ENCODE measurements around the gene SORCS2. TPM values are rescaled to one million over a fixed set of nuclear protein-coding genes. Genes with fewer than 3 reads are reported as not detected.

SORCS2 gene
- total RNA-seq, 1 donor from 2014 or later = 29.5 TPM

DNA sequence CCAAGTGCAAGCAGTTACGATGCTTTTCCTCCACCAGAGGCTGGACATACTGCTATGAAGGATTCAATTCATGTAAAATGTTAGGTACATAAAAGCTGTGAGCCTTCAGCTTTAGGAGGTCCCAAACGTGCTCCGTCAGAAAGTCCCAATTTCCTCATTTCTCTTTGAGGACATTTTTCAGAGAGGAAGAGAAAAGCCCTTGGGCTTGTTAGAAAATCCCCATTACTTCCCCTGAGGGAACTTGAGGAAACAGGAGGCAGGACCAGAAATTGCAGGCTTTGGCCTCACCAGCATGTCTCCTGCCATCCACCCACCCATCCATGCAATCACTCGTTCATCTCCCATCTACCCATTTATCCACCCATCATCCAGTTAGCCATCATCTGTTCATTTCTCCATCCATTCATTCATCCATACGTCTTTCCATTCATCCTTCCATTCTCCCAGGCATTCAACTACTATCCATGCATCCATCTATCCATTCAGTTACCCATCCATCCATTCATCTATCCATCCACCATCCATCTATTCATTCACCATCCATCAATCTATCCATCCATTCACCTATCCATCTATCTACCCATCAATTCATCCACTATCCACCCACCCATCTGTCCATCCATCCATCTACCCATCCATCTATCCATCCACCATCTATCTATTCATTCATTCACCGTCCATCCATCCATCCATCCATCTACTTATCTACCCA, 523.8 kb downstream of the SORCS2 start:
- no peak overlapping the region for H3K27ac Mint-ChIP-seq (ENCODE audit: unreplicated experiment)
- DNase-seq = no peak
- TF ChIP-seq, protein P1, sequence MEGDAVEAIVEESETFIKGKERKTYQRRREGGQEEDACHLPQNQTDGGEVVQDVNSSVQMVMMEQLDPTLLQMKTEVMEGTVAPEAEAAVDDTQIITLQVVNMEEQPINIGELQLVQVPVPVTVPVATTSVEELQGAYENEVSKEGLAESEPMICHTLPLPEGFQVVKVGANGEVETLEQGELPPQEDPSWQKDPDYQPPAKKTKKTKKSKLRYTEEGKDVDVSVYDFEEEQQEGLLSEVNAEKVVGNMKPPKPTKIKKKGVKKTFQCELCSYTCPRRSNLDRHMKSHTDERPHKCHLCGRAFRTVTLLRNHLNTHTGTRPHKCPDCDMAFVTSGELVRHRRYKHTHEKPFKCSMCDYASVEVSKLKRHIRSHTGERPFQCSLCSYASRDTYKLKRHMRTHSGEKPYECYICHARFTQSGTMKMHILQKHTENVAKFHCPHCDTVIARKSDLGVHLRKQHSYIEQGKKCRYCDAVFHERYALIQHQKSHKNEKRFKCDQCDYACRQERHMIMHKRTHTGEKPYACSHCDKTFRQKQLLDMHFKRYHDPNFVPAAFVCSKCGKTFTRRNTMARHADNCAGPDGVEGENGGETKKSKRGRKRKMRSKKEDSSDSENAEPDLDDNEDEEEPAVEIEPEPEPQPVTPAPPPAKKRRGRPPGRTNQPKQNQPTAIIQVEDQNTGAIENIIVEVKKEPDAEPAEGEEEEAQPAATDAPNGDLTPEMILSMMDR (IDR thresholded peaks at IDR 0.05; ENCODE audit: partially characterized antibody, unreplicated experiment) = no peak
- H3K4me1 Mint-ChIP-seq (ENCODE audit: low read depth, unreplicated experiment) = peaks cover 11% of the 10 kb centered on the region
- H3K9me3 Mint-ChIP-seq (ENCODE audit: unreplicated experiment) = peaks cover 16% of the 10 kb centered on the region
- peaks cover 10% of the 10 kb centered on the region for H3K36me3 Mint-ChIP-seq (ENCODE audit: unreplicated experiment)
- peaks cover 20% of the 10 kb centered on the region for H3K27me3 Mint-ChIP-seq (ENCODE audit: unreplicated experiment)
- no peak overlapping the region for H3K4me3 Mint-ChIP-seq (ENCODE audit: unreplicated experiment)

- H3K4me1 Mint-ChIP-seq (ENCODE audit: low read depth, unreplicated experiment) = peaks cover 8% of the 10 kb centered on the region
- TF ChIP-seq, protein P1 (IDR thresholded peaks at IDR 0.05; ENCODE audit: partially characterized antibody, unreplicated experiment) = no peak
- no peak for DNase-seq
- peaks cover 19% of the 10 kb centered on the region for H3K27me3 Mint-ChIP-seq (ENCODE audit: unreplicated experiment)
- peaks cover 10% of the 10 kb centered on the region for H3K36me3 Mint-ChIP-seq (ENCODE audit: unreplicated experiment)
- peaks cover 10% of the 10 kb centered on the region for H3K9me3 Mint-ChIP-seq (ENCODE audit: unreplicated experiment)
- H3K4me3 Mint-ChIP-seq (ENCODE audit: unreplicated experiment) = no peak overlapping the region
- no peak overlapping the region for H3K27ac Mint-ChIP-seq (ENCODE audit: unreplicated experiment)
Measured at GRCh38 chr4:7717161-7717560, 524.8 kb downstream of the SORCS2 start.

- peaks cover 10% of the 10 kb centered on the region for H3K9me3 Mint-ChIP-seq (ENCODE audit: unreplicated experiment)
- H3K27me3 Mint-ChIP-seq (ENCODE audit: unreplicated experiment) = peaks cover 16% of the 10 kb centered on the region
- H3K27ac Mint-ChIP-seq (ENCODE audit: unreplicated experiment) = peak overlapping the region; percentile 62
- no peak for DNase-seq
- peaks cover 10% of the 10 kb centered on the region for H3K36me3 Mint-ChIP-seq (ENCODE audit: unreplicated experiment)
- H3K4me1 Mint-ChIP-seq (ENCODE audit: low read depth, unreplicated experiment) = peaks cover 8% of the 10 kb centered on the region
- TF ChIP-seq, protein P1 (IDR thresholded peaks at IDR 0.05; ENCODE audit: partially characterized antibody, unreplicated experiment) = no peak
- H3K4me3 Mint-ChIP-seq (ENCODE audit: unreplicated experiment) = no peak overlapping the region
Measured at GRCh38 chr4:7717946-7718490, 525.7 kb downstream of the SORCS2 start.

GRCh38 chr4:7719354-7720174, 527.2 kb downstream of the SORCS2 start:
- TF ChIP-seq, protein P1 (IDR thresholded peaks at IDR 0.05; ENCODE audit: partially characterized antibody, unreplicated experiment) = peak; percentile 92
- Mint-ChIP-seq H3K4me3 (ENCODE audit: unreplicated experiment) (no peak overlapping the region), H3K36me3 (ENCODE audit: unreplicated experiment) (peaks cover 10% of the 10 kb centered on the region), H3K9me3 (ENCODE audit: unreplicated experiment) (peaks cover 8% of the 10 kb centered on the region), H3K27me3 (ENCODE audit: unreplicated experiment) (peaks cover 14% of the 10 kb centered on the region), H3K27ac (ENCODE audit: unreplicated experiment) (no peak overlapping the region), H3K4me1 (ENCODE audit: low read depth, unreplicated experiment) (peaks cover 8% of the 10 kb centered on the region)
- DNase-seq = peak; percentile 95
